DND-41 (cell line): Measurements from ENCODE around the gene MICU2.

ENCODE experiments used
- ATAC-seq: fragments of 200-7000 bp; cut with Tn5 transposase; 3 replicates; pipeline ENCODE4 v1.9.1; 2021; ENCODE audit warnings: low read depth; ENCODE audit not compliant: insufficient read depth
- DNase-seq: peaks from one replicate; pipeline ENCODE4 v3.0.0-alpha.2; 2020
- H2AFZ ChIP-seq: 2 replicates; pipeline ENCODE4 v1.6.0; 2012; ENCODE audit warnings: low read depth, low read length
- H3K27ac ChIP-seq: 2 replicates; pipeline ENCODE4 v1.5.1; 2012; ENCODE audit warnings: low read length, inconsistent platforms
- H3K27me3 ChIP-seq: fragments of 200-600 bp; sonication (generic); 2 replicates; pipeline ENCODE4 v1.6.0; 2012; ENCODE audit warnings: low read length, mild to moderate bottlenecking, inconsistent platforms; ENCODE audit not compliant: insufficient read depth, poor library complexity
- H3K36me3 ChIP-seq: 2 replicates; pipeline ENCODE4 v1.5.1; 2012; ENCODE audit warnings: low read length, inconsistent platforms; ENCODE audit not compliant: insufficient read depth
- H3K4me1 ChIP-seq: 2 replicates; pipeline ENCODE4 v1.5.1; 2012; ENCODE audit warnings: mild to moderate bottlenecking, low read length; ENCODE audit not compliant: insufficient read depth
- H3K4me2 ChIP-seq: 2 replicates; pipeline ENCODE4 v1.6.0; 2012; ENCODE audit warnings: mild to moderate bottlenecking, moderate library complexity, low read length, inconsistent platforms; ENCODE audit not compliant: insufficient read depth
- H3K4me3 ChIP-seq, 2 experiments: fragments of 200-600 bp in 1 of 2; shearing (Covaris generic) in 1 of 2; 2 replicates each; pipeline ENCODE4 v1.5.1; 2012 to 2016; ENCODE audit warnings: inconsistent platforms in 2 of 2, low read length in 2 of 2, mild to moderate bottlenecking in 2 of 2, low read depth in 1 of 2, moderate library complexity in 1 of 2
- H3K79me2 ChIP-seq: 2 replicates; pipeline ENCODE4 v1.6.0; 2012; ENCODE audit warnings: low read length, inconsistent platforms; ENCODE audit not compliant: insufficient read depth
- H3K9ac ChIP-seq: 2 replicates; pipeline ENCODE4 v1.6.0; 2012; ENCODE audit warnings: low read depth, mild to moderate bottlenecking, inconsistent platforms, low read length, moderate library complexity
- H3K9me3 ChIP-seq: 2 replicates; pipeline ENCODE4 v1.5.1; 2012; ENCODE audit warnings: low read length, moderate library complexity, mild to moderate bottlenecking, inconsistent platforms; ENCODE audit not compliant: insufficient read depth, severe bottlenecking
- H4K20me1 ChIP-seq: 2 replicates; pipeline ENCODE4 v1.6.0; 2012; ENCODE audit warnings: low read length; ENCODE audit not compliant: insufficient read depth
- CTCF ChIP-seq: IDR thresholded peaks from 2 replicates; pipeline ENCODE4 v1.5.1; 2012; ENCODE audit warnings: borderline replicate concordance, low read length, moderate library complexity, mild to moderate bottlenecking; ENCODE audit not compliant: poor library complexity, severe bottlenecking; ENCODE audit errors: extremely low read depth
- EZH2 ChIP-seq: IDR thresholded peaks from 3 replicates; pipeline ENCODE4 v1.6.1; 2012; ENCODE audit warnings: borderline replicate concordance, low read depth, mild to moderate bottlenecking, moderate library complexity, low read length, inconsistent platforms; ENCODE audit not compliant: severe bottlenecking

MICU2 gene

GRCh38 chr13:21606796-21607195 is 2.8 kb upstream of the MICU2 start:
- no peak for DNase-seq
- H3K9me3 ChIP-seq: no peaks in the 10 kb centered on the region
- H3K79me2 ChIP-seq: peaks cover 18% of the 10 kb centered on the region
- peaks cover 4% of the 10 kb centered on the region for H3K27me3 ChIP-seq
- TF ChIP-seq CTCF (no peak), EZH2 (no peak)
- H3K4me2 ChIP-seq: no peak overlapping the region
- no peak overlapping the region for H3K27ac ChIP-seq
- no peak overlapping the region for H2AFZ ChIP-seq
- no peaks in the 10 kb centered on the region for H3K36me3 ChIP-seq
- H3K9ac ChIP-seq: no peak overlapping the region
- no peaks in the 10 kb centered on the region for H4K20me1 ChIP-seq
- ATAC-seq: no peak
- peaks cover 19% of the 10 kb centered on the region for H3K4me1 ChIP-seq
- no peak overlapping the region for H3K4me3 ChIP-seq

GRCh38 chr13:21606251-21606650 is 2.3 kb upstream of the MICU2 start:
- Histone ChIP-seq H3K4me2 (no peak overlapping the region), H3K9me3 (no peaks in the 10 kb centered on the region), H3K27me3 (peaks cover 4% of the 10 kb centered on the region), H3K4me1 (peaks cover 24% of the 10 kb centered on the region), H3K9ac (no peak overlapping the region), H3K27ac (no peak overlapping the region), H3K36me3 (no peaks in the 10 kb centered on the region), H3K4me3 (no peak overlapping the region), H3K79me2 (peaks cover 23% of the 10 kb centered on the region), H2AFZ (no peak overlapping the region), H4K20me1 (no peaks in the 10 kb centered on the region)
- TF ChIP-seq CTCF: no peak
- no peak for TF ChIP-seq EZH2
- DNase-seq: no peak
- no peak for ATAC-seq

GRCh38 chr13:21596722-21597121 is 7.2 kb downstream of the MICU2 start:
- ATAC-seq: no peak
- TF ChIP-seq CTCF (no peak), EZH2 (no peak)

DNA sequence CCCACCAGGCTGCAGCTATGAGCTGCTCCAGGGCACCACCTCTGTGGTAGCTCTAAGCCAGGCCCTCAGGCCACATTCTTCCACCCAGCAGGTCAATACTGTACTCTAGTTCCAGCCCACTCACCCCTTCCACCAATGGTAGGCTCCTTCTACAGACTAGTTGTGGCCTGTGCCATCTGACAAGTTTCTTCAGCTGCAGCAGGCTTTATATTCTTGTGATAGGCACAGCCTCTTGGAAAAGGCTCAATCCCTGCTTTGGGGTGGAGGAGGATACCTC is 8.5 kb downstream of the MICU2 start:
- Histone ChIP-seq H2AFZ (no peak overlapping the region), H3K27ac (no peak overlapping the region), H3K79me2 (peaks cover 93% of the 10 kb centered on the region), H3K36me3 (peaks cover 4% of the 10 kb centered on the region; the same call in 1 of the 2 replicates), H3K4me3 (no peak overlapping the region), H3K4me1 (peaks cover 6% of the 10 kb centered on the region; the same call in 1 of the 2 replicates), H4K20me1 (peaks cover 26% of the 10 kb centered on the region), H3K9ac (no peak overlapping the region), H3K27me3 (no peaks in the 10 kb centered on the region), H3K9me3 (no peaks in the 10 kb centered on the region), H3K4me2 (no peak overlapping the region)
- DNase-seq: no peak
- no peak; the same call in 2 of the 3 replicates for ATAC-seq
- no peak for TF ChIP-seq CTCF
- TF ChIP-seq EZH2: no peak

More at GRCh38 chr13:21596722-21597121, 7.2 kb downstream of the MICU2 start:
- H3K4me3 ChIP-seq: no peak overlapping the region
- H3K27ac ChIP-seq: no peak overlapping the region
- H3K79me2 ChIP-seq: peaks cover 92% of the 10 kb centered on the region
- no peak overlapping the region for H3K4me2 ChIP-seq
- no peak for DNase-seq
- peaks cover 4% of the 10 kb centered on the region; the same call in 1 of the 2 replicates for H3K36me3 ChIP-seq
- no peak overlapping the region for H3K9ac ChIP-seq
- H3K9me3 ChIP-seq: no peaks in the 10 kb centered on the region
- H4K20me1 ChIP-seq: peaks cover 26% of the 10 kb centered on the region
- H2AFZ ChIP-seq: no peak overlapping the region
- H3K4me1 ChIP-seq: peaks cover 11% of the 10 kb centered on the region; the same call in 1 of the 2 replicates
- H3K27me3 ChIP-seq: no peaks in the 10 kb centered on the region
